Measurements from ENCODE around the gene LRRC49.

- no peak for TF ChIP-seq CTCF (IDR thresholded peaks at IDR 0.05)
- TF ChIP-seq POLR2A (IDR thresholded peaks at IDR 0.05), result no peak
Observed at GRCh38 chr15:71055461-71055860, 162.8 kb downstream of the LRRC49 start.

All from thyroid gland (tissue), 4 donors.